GM21528 (cell line): ENCODE measurements around the gene GID8.

Source experiments
- ATAC-seq: cut with Tn5 transposase; IDR thresholded peaks from one replicate; pipeline ENCODE4 v1.9.1; 2021; ENCODE audit warnings: mild to moderate bottlenecking, moderate library complexity; ENCODE audit not compliant: unreplicated experiment, low FRiP score

GID8 gene

DNA sequence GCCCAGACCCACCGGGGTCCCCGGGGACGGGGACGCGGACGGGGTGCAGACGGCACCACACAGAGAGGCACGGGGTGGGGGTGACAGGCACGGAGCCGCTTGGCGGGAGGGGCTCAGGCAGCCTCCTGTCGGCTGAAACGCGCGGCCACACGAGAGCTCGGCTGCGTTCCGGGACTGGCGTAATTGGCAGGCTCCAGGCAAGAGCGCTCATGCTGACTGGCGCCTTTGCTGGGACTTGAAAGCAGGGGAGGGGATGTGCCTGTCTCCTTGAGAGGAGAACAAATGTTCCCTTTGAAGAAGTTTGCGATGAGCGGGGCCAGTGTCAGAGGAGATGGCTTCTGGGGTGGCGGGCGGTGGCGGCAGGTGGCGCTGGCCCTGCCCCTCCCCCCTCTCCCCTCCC is 43.0 kb downstream of the GID8 start:
- no peak for ATAC-seq

DNA sequence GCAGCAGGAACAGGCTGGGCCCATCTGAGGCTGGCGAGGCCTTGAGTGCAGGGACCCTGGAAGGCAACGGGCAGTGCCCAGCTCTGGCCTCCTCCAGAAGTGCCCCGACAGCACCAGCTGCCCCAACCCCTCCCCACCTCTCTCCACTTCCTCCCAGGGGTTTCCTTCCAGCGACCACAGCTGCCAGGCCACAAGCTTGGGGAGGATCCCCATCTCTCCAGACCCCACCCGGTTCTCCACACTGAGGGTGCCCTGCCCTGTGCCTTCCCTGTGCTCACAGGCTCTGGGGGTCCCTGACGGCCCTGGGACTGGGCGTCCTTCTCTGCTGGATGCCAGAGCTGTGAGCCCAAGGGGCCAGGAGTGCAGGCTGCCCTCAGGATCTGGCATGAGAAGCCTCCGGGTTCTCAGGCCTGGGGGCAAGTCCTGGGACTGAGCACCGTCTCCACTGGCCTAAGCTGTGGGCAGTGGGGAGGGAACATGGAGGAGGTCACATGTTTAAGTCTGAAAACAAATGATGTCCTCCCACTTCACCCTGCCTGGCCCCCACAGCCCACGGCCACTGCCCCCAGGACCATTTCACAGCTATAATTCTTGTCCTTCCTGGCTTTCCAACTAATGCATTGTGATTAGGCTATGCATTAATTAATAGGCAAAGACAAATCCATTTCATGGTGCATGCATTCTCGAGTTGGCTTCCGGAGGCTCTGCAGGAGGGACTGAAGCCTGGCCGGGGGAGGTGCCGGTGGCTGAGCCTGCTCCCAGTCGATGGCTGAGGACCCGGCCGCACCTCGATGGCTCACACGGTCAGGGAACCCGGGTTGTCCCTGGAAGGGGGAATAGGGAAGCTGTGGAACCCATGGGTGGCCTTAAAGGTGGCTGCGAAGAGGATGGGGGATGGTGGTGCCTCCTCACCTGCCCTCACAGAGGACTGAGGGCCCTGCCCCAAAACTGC is 44.5 kb downstream of the GID8 start:
- ATAC-seq: no peak

DNA sequence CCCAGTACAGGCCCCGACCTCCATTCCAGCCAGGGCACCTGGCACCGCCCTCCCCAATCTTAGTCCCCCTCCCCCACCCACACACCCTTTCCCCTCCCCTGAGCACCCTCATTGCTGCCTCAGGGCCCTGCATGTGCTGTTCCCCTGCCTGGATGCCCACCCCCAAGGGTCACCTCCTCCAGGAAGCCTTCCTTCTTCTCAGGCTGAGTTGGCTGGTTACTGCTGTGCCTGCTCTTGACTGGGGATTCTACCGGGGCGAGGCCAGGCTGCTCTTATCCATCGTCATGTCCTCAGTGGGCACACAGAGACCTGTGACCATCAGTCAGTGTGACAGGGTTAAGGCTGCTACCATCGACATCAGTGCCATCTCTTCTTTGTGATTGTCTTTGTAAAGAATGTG is 45.3 kb downstream of the GID8 start:
- no peak for ATAC-seq

DNA sequence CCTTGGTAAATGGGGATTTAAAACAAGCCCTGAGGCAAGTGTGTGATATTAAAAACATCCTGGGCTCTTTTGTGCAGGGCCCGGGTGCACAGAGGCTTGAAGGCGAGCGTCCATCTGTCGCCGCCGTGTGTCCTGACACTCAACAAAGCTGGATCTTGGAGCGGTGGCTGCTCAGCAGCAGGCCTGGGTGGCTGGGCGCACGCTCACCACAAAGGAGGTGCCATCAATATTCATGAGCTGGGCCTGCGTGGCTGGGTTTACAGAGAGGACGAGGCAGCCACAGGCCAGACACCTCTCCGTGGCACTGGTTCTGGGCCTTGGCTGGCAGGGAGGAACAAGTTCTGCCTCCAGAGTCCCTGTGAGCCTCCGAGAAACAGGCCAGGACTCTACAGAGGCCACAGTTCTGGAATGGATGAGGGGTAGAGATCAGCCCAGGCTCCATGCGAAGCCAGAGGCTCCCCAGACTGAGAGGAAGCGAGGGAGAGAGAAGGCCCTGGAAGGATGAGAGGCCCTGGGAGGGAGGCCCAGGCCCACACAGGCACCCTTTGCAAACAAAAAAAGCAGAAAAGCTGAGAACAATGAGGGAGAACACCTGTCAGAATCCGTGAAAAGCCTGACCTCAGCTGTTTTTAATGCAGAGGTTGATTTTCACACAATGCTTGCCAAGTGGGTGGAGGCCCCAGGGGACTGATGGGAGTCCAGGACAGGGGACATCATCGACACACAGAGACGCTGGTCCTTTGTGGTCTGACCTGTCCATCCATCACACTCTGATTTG is 46.9 kb downstream of the GID8 start:
- ATAC-seq: no peak

DNA sequence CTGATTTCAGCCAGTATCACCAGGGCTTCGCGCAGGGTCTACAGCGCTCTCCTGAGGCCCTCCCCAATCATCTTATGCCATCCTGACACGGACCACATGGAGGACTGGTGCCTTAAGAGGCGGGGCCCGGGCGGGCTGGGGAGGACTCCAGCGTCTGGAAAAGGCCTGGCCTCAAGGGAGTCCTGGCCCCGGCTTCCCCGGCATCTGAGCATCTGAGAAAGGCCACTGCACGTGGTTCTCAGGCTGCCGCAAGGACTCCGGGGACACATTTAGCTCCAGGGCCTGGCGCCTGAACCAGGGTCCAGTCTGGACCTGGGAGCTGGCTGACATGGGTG is 47.5 kb downstream of the GID8 start:
- ATAC-seq: no peak

DNA sequence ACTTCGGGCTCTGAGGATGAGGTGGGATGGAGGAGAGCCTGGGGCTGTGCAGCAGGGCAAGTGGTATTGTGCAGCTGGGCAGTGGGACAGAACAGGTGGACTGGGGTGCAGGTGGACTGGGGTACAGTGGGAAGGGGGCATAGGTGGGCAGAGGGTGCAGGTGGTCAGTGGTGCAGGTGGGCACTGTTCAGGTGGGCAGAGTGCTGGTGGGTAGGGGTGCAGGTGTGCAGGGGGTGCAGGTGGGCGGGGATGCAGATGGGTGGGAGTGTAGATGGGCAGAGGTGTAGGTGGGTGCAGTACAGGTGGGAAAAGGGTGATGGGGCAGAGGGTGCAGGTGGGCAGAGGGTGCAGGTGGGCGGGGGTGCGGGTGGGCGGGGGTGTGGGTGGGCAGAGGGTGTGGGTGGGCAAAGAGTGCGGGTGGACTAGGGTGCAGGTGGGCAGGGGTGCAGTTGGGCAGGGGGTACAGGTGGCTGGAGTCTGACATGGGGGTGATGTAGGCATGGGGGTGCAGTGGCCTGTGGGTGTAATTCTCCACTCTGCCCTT is 48.4 kb downstream of the GID8 start:
- ATAC-seq: no peak

DNA sequence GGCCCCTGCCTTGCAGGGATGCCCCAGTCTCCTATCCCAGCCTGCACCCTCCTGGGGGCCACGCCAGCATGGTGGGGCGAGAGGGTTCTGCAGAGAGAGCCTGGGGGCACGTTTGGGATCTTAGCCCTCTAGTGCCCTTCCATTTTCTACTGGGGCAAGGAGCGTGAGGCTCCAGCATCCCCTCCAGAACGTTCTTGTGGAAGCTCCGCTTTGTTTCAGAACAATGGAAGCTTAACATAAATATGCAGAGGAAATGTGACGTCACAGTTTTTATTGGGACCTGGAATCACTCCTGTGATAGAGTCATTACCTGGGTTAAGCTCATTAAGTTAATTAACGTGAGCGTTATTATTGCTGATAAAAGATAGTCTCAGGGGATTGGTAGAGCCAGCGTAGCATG is 49.2 kb downstream of the GID8 start:
- ATAC-seq: no peak

DNA sequence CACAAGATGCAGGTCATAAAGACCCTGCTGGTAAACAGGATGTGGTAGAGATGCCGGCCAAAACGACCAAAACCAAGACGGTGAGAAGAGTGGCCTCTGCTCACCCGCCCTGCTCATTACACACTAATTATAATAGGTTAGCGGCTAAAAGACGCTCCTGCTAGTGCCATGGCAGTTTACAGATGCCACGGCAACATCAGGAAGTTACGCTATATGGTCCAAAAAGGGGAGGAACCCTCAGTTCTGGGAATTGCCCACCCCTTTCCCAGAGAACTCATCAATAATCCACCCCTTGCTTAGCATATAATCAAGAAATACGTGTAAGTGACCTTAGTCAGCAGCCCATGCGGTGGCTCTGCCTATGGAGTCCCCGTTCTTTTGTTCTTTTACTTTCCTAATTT is 51.3 kb downstream of the GID8 start:
- no peak for ATAC-seq

DNA sequence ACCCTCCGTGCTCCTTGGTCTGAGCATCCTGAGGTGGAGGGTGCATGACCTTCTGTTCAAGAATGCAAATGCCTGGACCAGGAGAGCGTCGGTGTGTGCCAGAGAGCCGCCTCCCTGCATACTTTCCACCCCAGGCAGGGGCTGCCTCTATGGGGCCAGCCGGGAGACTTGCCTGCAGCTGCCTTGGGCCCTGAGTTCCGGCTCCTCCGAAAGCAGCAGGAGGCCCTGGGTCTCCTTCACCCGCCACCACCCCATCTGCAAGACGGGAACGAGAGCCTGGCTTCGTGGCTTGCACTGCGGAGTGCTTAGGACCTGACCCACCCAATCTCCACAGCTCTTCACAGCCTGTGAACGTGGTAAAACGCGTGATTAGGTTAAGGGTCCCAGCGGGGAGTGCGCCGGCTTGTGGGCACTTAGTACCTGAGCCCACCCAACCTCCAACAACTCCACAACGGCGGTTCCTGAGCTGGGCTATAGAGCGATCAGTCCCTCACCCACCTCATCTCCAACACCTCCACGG is 52.4 kb downstream of the GID8 start:
- no peak for ATAC-seq

DNA sequence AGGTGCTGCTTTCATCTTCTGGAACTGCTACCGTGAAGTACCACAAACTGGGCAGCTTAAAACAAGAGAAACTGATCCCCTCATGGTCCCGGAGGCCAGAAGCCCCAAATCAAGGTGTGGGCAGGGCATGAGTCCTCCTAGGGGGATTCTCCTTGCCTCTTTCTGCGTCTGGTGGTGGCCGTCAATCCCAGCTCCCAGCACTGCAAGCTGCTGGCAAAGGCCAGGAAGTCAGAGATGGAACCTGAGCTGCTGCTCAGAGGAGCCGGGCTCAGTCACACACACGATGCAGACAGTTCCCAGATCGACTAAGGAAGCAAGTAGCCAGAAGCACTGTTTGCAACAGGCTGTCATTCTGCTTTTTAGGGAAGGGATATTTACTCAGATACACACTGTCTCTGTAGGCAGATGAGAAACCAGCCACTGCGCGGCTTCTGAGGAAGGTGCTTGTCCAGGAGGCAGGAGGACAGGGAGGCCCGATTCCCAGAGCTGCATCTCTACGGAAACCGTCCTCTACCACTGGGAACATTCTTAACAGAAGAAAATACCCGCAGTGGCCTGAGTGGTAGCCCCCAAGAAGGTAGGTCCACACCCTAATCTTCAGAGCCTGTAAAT is 53.4 kb downstream of the GID8 start:
- no peak for ATAC-seq

DNA sequence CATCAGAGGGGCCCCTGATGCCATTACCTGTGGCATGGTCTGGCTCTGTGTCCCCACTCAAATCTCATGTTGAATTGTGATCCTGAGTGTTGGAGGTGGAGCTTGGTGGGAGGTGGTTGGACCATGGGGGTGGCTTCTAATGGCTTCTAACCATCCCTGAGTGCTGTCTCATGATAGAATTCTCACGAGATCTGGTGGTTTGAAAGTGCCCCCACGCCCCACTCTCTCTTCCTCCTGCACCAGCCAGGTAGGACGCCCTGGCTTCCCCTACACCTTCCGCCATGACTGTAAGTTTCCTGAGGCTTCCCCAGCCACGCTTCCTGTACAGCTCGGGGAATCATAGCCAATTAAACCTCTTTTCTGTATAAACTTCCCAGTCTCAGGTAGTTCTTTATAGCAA is 53.9 kb downstream of the GID8 start:
- no peak for ATAC-seq

DNA sequence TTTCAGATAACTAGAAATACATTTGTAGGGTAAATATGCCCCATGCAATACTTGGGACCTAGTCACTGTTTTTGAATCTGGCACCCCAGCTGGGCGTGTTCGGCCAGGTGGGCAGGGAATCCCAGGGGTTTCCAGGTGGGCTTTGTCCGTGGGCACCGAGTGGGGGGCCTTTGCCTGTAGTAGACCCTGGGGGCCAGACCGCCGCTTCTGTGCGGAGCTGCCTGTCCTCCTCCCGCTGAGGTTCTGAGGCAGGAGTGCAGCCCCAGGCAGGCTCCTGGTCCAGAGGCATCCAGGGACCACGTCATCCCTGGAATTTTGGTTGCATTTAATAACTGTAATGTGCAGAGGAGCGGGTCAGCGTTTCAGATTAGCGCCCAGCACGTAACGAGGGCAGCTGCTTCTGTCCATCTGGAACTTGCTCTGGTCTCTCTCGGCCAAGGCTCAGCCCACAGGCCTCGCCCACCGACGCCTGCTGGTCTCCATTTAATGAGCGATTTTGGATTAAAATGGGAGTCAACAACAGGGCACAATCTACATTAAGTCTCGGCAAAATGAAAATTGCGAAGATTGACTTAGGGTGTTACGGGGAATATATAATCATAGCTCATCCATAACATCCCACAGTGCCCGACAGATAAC is 56.0 kb downstream of the GID8 start:
- ATAC-seq: no peak

DNA sequence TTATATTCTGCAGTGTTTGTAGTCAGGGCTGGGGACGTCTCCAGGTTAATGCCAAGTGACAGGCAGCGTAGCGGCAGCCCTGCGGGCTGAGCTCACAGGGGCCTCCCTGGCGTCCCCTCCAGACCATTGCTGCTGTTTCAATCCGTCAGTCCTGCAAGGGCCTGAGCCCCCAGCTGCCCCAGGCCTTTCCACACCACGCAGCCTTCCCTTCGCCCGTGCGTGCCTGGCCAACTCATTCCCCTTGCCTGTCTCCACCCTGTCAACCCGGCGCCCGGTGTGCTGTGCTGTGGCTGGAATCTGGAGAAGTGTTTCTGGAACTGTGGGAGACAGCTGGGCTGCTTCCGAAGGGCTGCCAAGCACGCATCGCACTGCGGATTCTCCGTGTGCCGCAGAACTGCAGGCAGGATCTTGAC is 56.9 kb downstream of the GID8 start:
- ATAC-seq: no peak

DNA sequence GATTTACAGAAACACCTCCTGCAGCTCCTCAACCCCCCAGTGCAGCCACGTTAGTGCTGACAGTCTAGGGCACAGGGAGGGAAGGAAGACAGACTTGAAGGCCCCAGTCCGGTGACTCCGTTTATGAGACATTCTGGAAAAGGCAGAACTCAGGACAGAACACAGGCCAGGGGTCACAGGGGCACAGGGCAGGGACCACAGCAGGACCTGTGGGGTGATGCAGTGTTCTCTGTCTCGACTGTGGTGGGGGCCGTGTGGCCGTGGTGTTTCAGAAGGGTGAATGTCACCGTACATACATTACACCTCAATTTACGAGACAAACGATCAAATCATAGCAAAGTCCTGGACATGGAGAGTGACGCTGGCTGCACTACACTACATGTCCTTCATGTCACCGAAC is 57.5 kb downstream of the GID8 start:
- ATAC-seq: no peak

DNA sequence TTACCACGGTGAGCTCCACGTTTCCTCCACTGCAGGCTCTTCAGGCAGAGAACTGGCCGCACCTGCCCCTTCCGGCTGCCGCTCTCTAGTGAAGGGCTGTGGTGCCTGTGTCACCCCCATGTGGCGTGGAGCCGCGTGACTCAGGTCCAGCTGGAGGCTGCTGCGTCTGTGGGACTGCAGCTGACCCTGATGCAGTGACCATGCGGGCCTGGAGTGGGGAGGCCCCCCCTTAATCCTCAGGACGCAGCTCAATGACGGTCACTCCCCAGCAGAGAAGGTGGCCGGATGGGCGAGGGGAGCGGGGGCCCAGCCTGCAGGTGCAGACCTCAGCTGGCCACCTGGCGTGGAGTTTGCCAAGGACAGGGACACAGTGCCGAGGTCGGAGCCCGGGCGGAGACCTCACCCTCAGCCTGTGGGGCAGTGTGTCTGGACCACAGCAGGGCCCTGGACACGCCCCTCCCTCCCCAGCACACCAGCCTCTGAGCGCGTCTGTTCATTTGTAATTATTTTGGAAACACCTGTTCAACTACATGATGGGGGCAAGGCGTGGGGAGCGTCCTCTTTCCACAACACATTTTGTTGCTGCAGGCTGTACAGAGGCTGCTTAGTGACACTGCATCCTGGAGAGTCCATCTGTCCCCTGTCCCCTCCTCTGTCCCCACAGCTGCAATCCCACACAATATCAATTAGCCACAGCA is 58.1 kb downstream of the GID8 start:
- no peak for ATAC-seq

DNA sequence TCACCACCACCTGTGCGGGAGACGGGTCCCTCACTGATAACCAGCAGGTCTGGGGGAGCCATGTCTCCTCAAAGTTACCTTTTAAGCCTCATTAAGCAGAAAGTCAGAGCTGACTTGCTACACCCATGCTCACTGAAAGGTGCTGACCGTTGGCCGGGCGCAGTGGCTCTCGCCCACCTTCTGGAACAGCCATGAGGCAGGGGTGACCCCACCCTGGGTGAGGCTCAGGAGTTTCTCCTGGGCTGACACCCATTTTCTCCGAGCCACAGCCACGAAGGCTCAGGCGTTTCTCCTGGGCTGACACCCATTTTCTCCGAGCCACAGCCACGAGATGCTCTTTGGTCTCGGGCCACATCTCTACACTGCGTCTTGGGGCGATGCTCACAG is 58.6 kb downstream of the GID8 start:
- ATAC-seq: no peak

DNA sequence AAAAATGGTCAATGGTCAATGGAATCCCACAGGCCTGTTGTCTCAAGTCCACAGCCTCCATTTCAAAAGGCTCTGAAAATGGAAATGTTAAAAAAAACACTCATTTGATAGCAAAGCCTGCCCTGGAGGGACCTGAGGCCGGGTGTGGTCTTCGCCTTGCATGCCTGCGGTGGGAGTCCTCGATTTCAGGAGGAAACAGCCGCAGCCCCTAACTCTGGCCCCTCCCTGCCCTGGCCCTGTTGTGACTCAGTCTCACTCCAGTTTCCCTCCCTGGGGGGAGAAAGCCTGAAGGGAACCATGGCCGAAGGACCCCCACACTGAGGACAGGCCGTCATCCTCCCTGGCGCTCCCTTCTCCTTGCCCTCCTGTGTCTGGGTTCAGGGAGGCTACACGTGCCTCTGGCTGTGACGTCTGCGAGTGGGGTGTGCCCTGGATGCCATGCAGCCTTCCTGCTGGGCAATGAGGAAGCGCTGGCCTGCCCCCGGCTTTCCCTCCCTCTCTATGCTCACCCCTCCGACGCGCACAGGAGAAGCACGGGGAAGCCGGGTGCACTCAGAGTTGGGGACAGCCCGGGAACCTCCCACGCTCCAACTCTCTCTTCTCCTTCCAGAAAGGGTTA is 59.6 kb downstream of the GID8 start:
- ATAC-seq: no peak
